K562 (cell line): Measurements from ENCODE around the gene IGLON5. TPM values are rescaled to one million over a fixed set of nuclear protein-coding genes. Genes with fewer than 3 reads are reported as not detected.
A peak's percentile ranks its signal among the peaks of the same experiment; 100 is the strongest.

ENCODE experiments used
- ATF7 ChIP-seq: fragments of 450-650 bp; IDR thresholded peaks from 2 replicates; pipeline ENCODE4 v1.7.1; 2014; ENCODE audit warnings: mild to moderate bottlenecking, moderate library complexity
- CCNT2 ChIP-seq: IDR thresholded peaks from 2 replicates; pipeline ENCODE4 v1.6.1; 2011; ENCODE audit warnings: borderline replicate concordance, low read depth, mild to moderate bottlenecking, moderate library complexity, mixed read lengths, low read length; ENCODE audit not compliant: insufficient read length; ENCODE audit errors: extremely low read depth
- ESRRA ChIP-seq: fragments of 450-650 bp; IDR thresholded peaks from 2 replicates; pipeline ENCODE4 v1.6.1; 2014; ENCODE audit warnings: low read depth, mild to moderate bottlenecking, moderate library complexity, borderline replicate concordance
- FOXA3 ChIP-seq, 2 experiments: fragments of 450-650 bp in 1 of 2; sonication (generic) in 1 of 2; formaldehyde crosslinking; IDR thresholded peaks in 1 of 2; conservative IDR thresholded peaks in 1 of 2; 2 replicates each; pipeline versions ENCODE4 v1.4.0 to v1.8.0; 2020 to 2022; ENCODE audit warnings: mild to moderate bottlenecking in 2 of 2, missing genetic modification reagents in 1 of 2
- FOXJ2 ChIP-seq: fragments of 200-800 bp; sonication (Bioruptor generic); IDR thresholded peaks from 2 replicates; pipeline ENCODE4 v1.6.1; 2016; ENCODE audit warnings: missing genetic modification characterization, missing compliant biosample characterization
- JUND ChIP-seq, 2 experiments: IDR thresholded peaks; 2 replicates in 1 of 2; 3 replicates in 1 of 2; pipeline ENCODE4 v1.6.1; 2011; ENCODE audit warnings: borderline replicate concordance in 2 of 2, low read depth in 2 of 2, low read length in 2 of 2, improper control_type of control experiment in 1 of 2, missing biosample characterization in 1 of 2, missing genetic modification characterization in 1 of 2, missing genetic modification reagents in 1 of 2
- MBD2 ChIP-seq: sonication (generic); IDR thresholded peaks from 2 replicates; pipeline ENCODE4 v1.6.1; 2016; ENCODE audit warnings: low read depth, borderline replicate concordance
- NFRKB ChIP-seq: fragments of 450-650 bp; IDR thresholded peaks from 2 replicates; pipeline ENCODE4 v1.6.1; 2016; ENCODE audit warnings: low read depth
- NR3C1 ChIP-seq: sonication (generic); formaldehyde crosslinking; IDR thresholded peaks from 2 replicates; pipeline ENCODE4 v1.8.1; 2022; ENCODE audit warnings: missing genetic modification reagents
- PHF20 ChIP-seq: fragments of 450-650 bp; IDR thresholded peaks from 2 replicates; pipeline ENCODE4 v1.6.1; 2018; ENCODE audit not compliant: partially characterized antibody
- PML ChIP-seq: IDR thresholded peaks from 2 replicates; pipeline ENCODE4 v1.6.1; 2012; ENCODE audit warnings: low read length, inconsistent platforms
- POLR2A ChIP-seq: fragments of 450-650 bp; conservative IDR thresholded peaks from 2 replicates; pipeline ENCODE4 v1.6.1; 2016
- POLR2AphosphoS2 ChIP-seq: IDR thresholded peaks from 2 replicates; pipeline ENCODE4 v1.6.1; 2012; ENCODE audit warnings: low read length, improper control_type of control experiment
- SPI1 ChIP-seq: IDR thresholded peaks from 2 replicates; pipeline ENCODE4 v1.6.1; 2011; ENCODE audit warnings: low read depth, low read length, control low read depth, borderline replicate concordance
- SUPT5H ChIP-seq: fragments of 450-650 bp; IDR thresholded peaks from 2 replicates; pipeline ENCODE4 v1.6.1; 2016
- TFAM ChIP-seq: fragments of 250-450 bp; sonication (Bioruptor Pico); conservative IDR thresholded peaks from 2 replicates; pipeline ENCODE4 v1.5.0; 2021; ENCODE audit warnings: mild to moderate bottlenecking, moderate library complexity
- WHSC1 ChIP-seq: IDR thresholded peaks from one replicate; pipeline ENCODE4 v1.6.1; 2012; ENCODE audit warnings: low read length, control low read depth, inconsistent platforms
- ZNF324 ChIP-seq: fragments of 250-450 bp; sonication (Bioruptor Pico); IDR thresholded peaks from 2 replicates; pipeline ENCODE4 v1.4.0; 2020; ENCODE audit warnings: mild to moderate bottlenecking
- ZNF75A ChIP-seq: fragments of 450-650 bp; formaldehyde crosslinking; IDR thresholded peaks from 2 replicates; pipeline ENCODE4 v1.4.0; 2020; ENCODE audit warnings: mild to moderate bottlenecking
- polyA plus RNA-seq, 8 experiments: library from polyadenylated mRNA; depleted of rRNA in 4 of 8; stranded (reverse) in 5 of 8; unstranded in 3 of 8; fragments of >200 nt; fragmentation: Nextera tagmentation in 2 of 8; fragmentation: Illumina TruSeq in 1 of 8; extraction: Ambion mirVana in 2 of 8; extraction: Trizol in 1 of 8; gene quantifications; 2 replicates each; pipeline versions ENCODE4 v1.2.1 to v1.2.3, GENCODE V29; 2011 to 2014; ENCODE audit warnings: inconsistent platforms in 1 of 8, missing spikeins in 1 of 8
- total RNA-seq, 7 experiments: library from RNA; depleted of rRNA in 6 of 7; stranded (reverse); fragments of >200 nt in 6 of 7; fragmentation: Illumina TruSeq in 2 of 7; extraction: Trizol in 2 of 7; gene quantifications; 2 replicates each; pipeline versions ENCODE4 v1.2.1 to v1.2.3, GENCODE V29; 2011 to 2021; ENCODE audit warnings: low replicate concordance in 1 of 7
- TF ChIP-seq, protein P1 (sequence below): fragments of 200-800 bp; sonication (Bioruptor generic); IDR thresholded peaks from 2 replicates; pipeline ENCODE4 v1.6.1; 2017; ENCODE audit warnings: missing genetic modification characterization, missing compliant biosample characterization
- TF ChIP-seq, protein P2 (sequence below), 2 experiments: fragments of 450-650 bp in 1 of 2; IDR thresholded peaks; 2 replicates each; pipeline ENCODE4 v1.6.1; 2011 to 2017; ENCODE audit warnings: low read depth in 2 of 2, antibody characterized with exemption in 1 of 2, borderline replicate concordance in 1 of 2, low read length in 1 of 2, mild to moderate bottlenecking in 1 of 2, mixed read lengths in 1 of 2; ENCODE audit not compliant: control insufficient read depth in 1 of 2
- TF ChIP-seq, protein P3 (sequence below): fragments of 450-650 bp; IDR thresholded peaks from 2 replicates; pipeline ENCODE4 v1.6.1; 2016; ENCODE audit warnings: borderline replicate concordance

Gene IGLON5
- total and polyA plus RNA-seq, 9 of the 15 experiments (the other 6 are each of a cell fraction or from before 2014, with no cell fraction given), result 0.03 to 0.22 (median 0.14) TPM; not detected in 2

DNA sequence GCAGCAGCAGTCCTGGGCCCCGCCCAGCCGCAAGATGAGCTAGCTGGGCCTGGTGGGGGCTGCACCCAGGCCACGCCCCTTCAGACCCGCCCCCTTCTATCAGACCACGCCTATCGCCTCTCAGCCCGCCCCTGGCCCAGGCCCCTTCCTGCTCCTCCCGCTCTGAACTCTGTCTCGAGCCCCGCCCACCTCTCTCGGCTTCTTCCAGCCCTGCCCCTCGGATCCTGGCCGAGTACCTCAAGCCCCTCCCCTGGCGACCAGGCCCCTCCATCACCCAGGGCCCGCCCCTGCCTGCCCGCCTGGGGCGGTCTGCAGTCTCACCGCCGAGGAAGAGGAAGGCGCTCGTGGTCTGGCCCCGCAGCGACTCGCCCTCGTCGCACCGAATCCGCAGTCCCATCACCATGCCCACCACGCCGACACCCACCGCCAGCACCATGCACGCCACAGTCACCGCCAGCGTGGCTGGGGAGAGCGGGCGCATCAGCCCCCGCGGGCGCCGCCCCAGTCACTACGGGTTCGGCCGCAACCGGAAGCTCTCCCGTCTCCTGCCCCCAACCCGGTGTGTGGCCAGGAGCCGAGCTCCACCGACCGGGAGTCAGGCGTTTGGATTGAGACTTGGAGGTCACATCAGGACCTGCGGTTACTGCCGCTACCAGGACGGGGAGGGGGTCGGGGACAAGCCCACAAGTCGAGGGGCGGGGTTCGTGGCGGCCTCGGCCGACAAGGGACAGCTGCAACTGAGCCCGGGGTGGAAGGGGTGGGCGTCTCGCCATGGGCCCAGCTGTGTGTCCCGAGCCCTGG, 56.3 kb downstream of the IGLON5 start (continued):
- TF ChIP-seq CCNT2 (peak; percentile 35), ZNF75A (no peak), NFRKB (0 out of 2 replicates have a peak, but pooled peaks have one; percentile 31), PML (peak; percentile 46; the same call in 1 of the 2 replicates), POLR2A (peak; percentile 85), WHSC1 (no peak), SPI1 (0 out of 2 replicates have a peak, but pooled peaks have one; percentile 6), ESRRA (0 out of 2 replicates have a peak, but pooled peaks have one; percentile 61), NR3C1 (no peak), JUND (IDR thresholded peaks at IDR 0.05; ENCODE audit: borderline replicate concordance, low read depth, low read length) (peak; percentile 19; the same call in 1 of the 2 replicates), JUND (tag; IDR thresholded peaks at IDR 0.05; ENCODE audit: borderline replicate concordance, low read depth, low read length) (peak; percentile 24; the same call in 1 of the 3 replicates), FOXJ2 (tag) (no peak), SUPT5H (peak; percentile 86), FOXA3 (CRISPR knock-in tag; conservative IDR thresholded peaks at IDR 0.05 in 1 of 2, IDR thresholded peaks at IDR 0.05 in 1 of 2) (no peak), MBD2 (peak; percentile 4; the same call in 1 of the 2 replicates), TFAM (no peak), POLR2AphosphoS2 (peak; percentile 13; the same call in 1 of the 2 replicates), ZNF324 (CRISPR knock-in tag) (no peak), ATF7 (peak; percentile 70), PHF20 (peak; percentile 78)
- TF ChIP-seq, protein P1, sequence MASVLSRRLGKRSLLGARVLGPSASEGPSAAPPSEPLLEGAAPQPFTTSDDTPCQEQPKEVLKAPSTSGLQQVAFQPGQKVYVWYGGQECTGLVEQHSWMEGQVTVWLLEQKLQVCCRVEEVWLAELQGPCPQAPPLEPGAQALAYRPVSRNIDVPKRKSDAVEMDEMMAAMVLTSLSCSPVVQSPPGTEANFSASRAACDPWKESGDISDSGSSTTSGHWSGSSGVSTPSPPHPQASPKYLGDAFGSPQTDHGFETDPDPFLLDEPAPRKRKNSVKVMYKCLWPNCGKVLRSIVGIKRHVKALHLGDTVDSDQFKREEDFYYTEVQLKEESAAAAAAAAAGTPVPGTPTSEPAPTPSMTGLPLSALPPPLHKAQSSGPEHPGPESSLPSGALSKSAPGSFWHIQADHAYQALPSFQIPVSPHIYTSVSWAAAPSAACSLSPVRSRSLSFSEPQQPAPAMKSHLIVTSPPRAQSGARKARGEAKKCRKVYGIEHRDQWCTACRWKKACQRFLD (CRISPR knock-in tag), result no peak; the same call in 1 of the 2 replicates
- TF ChIP-seq, protein P2, sequence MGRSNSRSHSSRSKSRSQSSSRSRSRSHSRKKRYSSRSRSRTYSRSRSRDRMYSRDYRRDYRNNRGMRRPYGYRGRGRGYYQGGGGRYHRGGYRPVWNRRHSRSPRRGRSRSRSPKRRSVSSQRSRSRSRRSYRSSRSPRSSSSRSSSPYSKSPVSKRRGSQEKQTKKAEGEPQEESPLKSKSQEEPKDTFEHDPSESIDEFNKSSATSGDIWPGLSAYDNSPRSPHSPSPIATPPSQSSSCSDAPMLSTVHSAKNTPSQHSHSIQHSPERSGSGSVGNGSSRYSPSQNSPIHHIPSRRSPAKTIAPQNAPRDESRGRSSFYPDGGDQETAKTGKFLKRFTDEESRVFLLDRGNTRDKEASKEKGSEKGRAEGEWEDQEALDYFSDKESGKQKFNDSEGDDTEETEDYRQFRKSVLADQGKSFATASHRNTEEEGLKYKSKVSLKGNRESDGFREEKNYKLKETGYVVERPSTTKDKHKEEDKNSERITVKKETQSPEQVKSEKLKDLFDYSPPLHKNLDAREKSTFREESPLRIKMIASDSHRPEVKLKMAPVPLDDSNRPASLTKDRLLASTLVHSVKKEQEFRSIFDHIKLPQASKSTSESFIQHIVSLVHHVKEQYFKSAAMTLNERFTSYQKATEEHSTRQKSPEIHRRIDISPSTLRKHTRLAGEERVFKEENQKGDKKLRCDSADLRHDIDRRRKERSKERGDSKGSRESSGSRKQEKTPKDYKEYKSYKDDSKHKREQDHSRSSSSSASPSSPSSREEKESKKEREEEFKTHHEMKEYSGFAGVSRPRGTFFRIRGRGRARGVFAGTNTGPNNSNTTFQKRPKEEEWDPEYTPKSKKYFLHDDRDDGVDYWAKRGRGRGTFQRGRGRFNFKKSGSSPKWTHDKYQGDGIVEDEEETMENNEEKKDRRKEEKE (IDR thresholded peaks at IDR 0.05; ENCODE audit: borderline replicate concordance in 1 of 2, control insufficient read depth in 1 of 2, low read depth in 2 of 2, low read length in 1 of 2), result no peak
- TF ChIP-seq, protein P3, sequence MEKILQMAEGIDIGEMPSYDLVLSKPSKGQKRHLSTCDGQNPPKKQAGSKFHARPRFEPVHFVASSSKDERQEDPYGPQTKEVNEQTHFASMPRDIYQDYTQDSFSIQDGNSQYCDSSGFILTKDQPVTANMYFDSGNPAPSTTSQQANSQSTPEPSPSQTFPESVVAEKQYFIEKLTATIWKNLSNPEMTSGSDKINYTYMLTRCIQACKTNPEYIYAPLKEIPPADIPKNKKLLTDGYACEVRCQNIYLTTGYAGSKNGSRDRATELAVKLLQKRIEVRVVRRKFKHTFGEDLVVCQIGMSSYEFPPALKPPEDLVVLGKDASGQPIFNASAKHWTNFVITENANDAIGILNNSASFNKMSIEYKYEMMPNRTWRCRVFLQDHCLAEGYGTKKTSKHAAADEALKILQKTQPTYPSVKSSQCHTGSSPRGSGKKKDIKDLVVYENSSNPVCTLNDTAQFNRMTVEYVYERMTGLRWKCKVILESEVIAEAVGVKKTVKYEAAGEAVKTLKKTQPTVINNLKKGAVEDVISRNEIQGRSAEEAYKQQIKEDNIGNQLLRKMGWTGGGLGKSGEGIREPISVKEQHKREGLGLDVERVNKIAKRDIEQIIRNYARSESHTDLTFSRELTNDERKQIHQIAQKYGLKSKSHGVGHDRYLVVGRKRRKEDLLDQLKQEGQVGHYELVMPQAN, result peak; percentile 85; the same call in 1 of the 2 replicates
